Stimulated activated CD8-positive, alpha-beta memory T cell treated with anti-CD3 and anti-CD28 coated beads, Interleukin-12 subunit alpha, Interleukin-12 subunit beta, amount 100 ng/mL, for 24 hours (primary cell): ENCODE data around the gene ZNF266.

Experiments
- DNase-seq: peaks from one replicate; pipeline ENCODE4 v3.0.0-alpha.2; 2020; ENCODE audit errors: extremely low read depth

The ZNF266 gene

GRCh38 chr19:9435279-9436268 is at the start of gene ZNF266:
TSS of gene ZNF266 (minus strand) at chr19:9435573. CDS start at chr19:9420089, 15,484 bp downstream.
- DNase-seq = peak; percentile 78

GRCh38 chr19:9485140-9485539 is 49.8 kb upstream of the ZNF266 start:
- no peak for DNase-seq

DNA sequence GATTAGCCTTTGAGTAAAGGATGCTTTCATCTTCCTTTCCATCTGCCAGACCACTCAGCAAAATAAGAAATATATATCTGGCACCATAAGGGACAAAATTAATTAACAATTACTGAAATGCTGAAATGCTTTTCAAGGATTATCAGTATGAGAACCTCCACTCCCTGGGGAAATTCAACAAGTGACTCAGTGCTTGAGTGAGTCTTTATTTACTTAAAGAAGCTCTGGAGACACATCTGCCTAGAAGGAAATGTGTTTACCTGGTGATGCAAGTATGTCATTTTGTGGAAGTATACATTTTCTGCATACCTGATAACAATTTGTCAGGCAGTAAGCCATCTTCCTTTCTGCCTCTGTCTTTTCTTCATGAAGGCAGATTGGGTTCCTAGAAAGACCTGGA is 39.6 kb upstream of the ZNF266 start:
- no peak for DNase-seq

GRCh38 chr19:9467161-9467560 is 31.8 kb upstream of the ZNF266 start:
- DNase-seq = no peak

- no peak for DNase-seq
Observed at GRCh38 chr19:9461938-9462337, 26.6 kb upstream of the ZNF266 start.

DNA sequence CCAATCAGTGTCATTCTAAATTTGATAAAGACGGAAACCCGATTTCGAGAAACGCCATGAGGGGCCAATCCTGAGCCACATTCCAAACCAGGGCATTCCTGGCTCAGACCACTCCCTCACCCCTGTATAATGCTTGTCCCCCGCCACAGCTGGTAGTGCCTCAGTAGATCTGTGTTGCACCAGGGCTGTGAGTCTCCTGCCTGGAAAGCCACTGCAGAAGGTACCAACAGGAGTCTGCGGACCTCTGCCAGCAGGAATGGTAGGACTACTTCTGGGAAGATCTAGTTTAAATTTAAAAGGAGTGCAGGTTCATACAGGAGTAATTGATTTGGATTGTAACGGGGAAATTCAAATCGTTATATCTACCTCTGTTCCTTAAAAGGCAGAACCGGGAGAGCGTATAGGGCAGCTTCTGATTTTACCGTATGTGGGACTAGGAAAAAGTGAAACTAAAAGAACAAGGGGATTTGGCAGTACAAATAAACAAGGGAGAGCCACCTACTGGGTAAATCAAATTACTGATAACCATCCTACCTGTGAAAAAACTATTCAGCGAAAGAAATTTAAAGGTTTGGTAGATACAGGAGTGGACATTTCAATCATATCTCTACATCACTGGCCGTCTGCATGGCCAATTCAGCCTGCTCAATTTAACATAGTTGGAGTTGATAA is 20.8 kb upstream of the ZNF266 start:
- DNase-seq = no peak

- no peak for DNase-seq
Observed at GRCh38 chr19:9453953-9454352, 18.6 kb upstream of the ZNF266 start.

- no peak for DNase-seq
Observed at GRCh38 chr19:9445037-9445436, 9.7 kb upstream of the ZNF266 start.

GRCh38 chr19:9436358-9436757 is 985 bp upstream of the ZNF266 start:
- DNase-seq = no peak

DNA sequence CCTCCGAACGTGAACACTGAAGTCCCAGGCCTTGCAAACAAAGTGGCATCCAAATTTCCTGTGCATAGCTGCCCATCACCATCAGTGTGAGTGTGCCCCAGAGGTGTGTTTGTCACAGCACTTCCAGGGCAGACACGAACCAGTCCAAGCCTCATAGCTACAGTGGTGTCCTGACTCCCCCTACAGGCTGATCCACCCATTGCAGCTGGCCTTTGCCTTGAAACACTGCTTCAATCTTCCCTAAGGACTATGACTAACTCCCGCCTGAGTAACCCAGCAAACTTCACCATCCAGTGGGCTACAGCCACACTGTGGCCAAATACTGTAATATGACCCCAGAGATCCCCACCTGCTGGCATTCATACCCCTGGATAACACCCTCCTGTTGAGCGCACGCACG is 3.9 kb downstream of the ZNF266 start:
- peak; percentile 14 for DNase-seq

DNA sequence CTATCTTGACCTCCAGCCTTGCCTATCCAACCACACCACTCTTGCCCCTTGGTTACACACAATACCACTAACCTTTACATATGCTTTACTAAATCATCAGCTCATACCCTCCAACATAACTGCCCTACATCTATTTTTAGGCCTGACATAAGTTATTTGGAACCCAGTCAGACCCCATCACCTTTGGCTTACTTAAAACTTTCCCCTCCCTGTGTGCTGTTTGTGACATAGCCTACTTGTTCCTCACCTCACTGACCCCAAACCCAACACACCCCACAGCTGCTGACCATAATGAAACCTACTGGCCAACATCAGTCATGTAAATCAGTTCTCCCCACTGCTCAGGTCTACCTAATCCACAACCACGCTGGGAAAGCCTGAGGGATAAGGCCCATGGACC is 4.9 kb downstream of the ZNF266 start:
- DNase-seq = no peak

GRCh38 chr19:9427941-9428340 is 7.4 kb downstream of the ZNF266 start:
- DNase-seq = no peak

GRCh38 chr19:9413240-9413954 is 22.0 kb downstream of the ZNF266 start:
- DNase-seq = no peak

GRCh38 chr19:9407827-9408226 is 27.5 kb downstream of the ZNF266 start:
- no peak for DNase-seq

DNA sequence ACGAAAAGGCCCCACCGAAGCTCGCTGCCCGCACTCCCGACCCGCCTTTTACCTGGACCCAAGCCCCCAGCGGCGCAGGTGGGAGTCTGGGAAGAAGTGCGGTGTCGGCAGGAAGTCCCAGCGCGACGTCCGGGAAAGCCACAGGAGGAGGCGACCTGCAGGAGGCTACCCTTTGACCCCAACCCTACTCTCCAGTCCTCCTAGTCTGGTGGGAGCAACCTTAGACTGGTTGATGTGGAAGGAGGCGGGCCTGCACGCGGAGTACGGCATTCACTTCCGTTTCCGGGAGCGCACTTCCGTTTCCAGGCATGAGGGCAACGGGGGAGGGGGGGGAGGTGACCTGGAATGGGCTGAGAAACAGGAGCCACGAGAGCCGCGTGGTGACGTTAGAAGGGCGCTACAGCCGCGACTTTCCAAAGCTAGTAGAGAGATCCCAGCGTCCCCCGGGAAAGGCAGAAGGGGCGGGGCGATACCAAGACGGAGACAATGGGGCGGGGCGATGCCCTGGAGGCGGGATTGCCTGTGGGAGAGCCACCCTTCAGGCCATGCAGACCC is 28.5 kb downstream of the ZNF266 start:
- DNase-seq = peak; percentile 32

- DNase-seq = no peak
Observed at GRCh38 chr19:9381361-9381785, 54.0 kb downstream of the ZNF266 start.

DNA sequence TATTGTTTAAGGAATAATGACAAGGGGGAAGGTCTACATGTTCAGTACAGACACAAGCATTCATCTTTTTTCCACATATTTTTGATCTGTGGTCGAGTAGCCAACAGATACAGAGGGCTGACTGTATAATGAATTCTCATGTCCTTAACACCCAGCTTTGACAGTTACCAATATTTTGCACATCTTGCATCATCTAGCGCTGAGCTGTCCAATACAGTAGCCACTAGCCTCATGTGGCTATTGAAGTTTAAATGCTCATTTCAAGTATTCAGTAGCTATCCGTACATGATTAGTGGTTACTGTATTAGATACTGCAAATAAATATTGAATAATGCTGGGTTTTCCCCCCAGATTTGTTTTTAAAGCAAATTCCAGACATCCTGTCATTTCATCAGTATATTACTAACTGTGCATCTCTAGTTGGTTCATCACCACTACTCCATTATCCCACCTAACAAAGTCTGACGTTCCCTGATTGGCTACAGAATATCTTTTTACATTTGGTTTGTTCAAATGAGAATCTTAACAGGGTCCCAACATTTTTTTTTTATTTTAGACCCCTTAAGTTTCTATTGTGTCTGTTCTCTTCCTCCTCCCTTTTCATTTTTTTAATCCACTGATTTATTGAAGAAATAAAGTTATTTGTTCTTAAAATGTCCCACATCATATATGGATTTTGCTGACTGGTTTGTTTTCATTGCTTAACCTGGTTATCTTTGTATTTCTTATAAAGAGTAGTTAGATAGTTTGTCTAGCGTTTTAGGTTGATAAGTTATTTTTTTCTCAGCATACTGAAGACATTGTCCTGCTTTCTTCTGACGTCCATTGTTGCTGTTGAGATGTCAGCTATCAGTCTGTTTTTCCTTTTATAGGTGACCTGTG is 64.4 kb downstream of the ZNF266 start:
- DNase-seq = no peak

- no peak for DNase-seq
Observed at GRCh38 chr19:9362905-9363304, 72.5 kb downstream of the ZNF266 start, which contains the start of gene ZNF177. TSS of gene ZNF177 (plus strand) at chr19:9363013. CDS start at chr19:9378312, 15,299 bp downstream.
